K562 (cell line): ENCODE data around the gene CPNE8. TPM values are rescaled to one million over a fixed set of nuclear protein-coding genes. Genes with fewer than 3 reads are reported as not detected.

Experiments
- ATAC-seq: fragments of 200-7000 bp; cut with Tn5 transposase; 3 replicates; pipeline ENCODE4 v1.9.1; 2020; ENCODE audit warnings: moderate library complexity
- BruUV-seq: library from RNA; stranded (reverse); fragments of 400-500 nt; replicated peaks from 2 replicates; lab custom pipeline; 2021; lab: Mats Ljungman, UMichigan
- CTCF ChIA-PET: fragments of 300-600 bp; formaldehyde crosslinking; extraction: SDS; loops from one replicate; lab custom pipeline; 2021; ENCODE audit warnings: low intra/inter-chr PET ratio; lab: Yijun Ruan, JAX
- POLR2A ChIA-PET: fragments of 300-600, 350-650 bp; sonication (Branson Sonifier 250); formaldehyde crosslinking; extraction: SDS; loops from one replicate; lab custom pipeline; 2021; ENCODE audit warnings: antibody characterized with exemption, inconsistent platforms; lab: Yijun Ruan, JAX
- DNase-seq, 4 experiments: peaks; one replicate each; pipeline versions ENCODE4 v3.0.0 to v3.0.0-alpha.2; 2011 to 2018; ENCODE audit warnings: low spot score in 3 of 4, mixed read lengths in 3 of 4; ENCODE audit errors: extremely low read depth in 1 of 4
- FAIRE-seq: peaks from 2 replicates; lab custom pipeline; 2011; peaks lifted over from hg19 to GRCh38; lab: Jason Lieb, UNC
- H2AFZ ChIP-seq: 2 replicates; pipeline ENCODE4 v1.6.0; 2011; ENCODE audit warnings: low read depth, low read length, control low read depth, inconsistent platforms
- H3K27ac ChIP-seq: fragments of 200-600 bp; 3 replicates; pipeline ENCODE4 v1.8.0; 2011; ENCODE audit warnings: low read depth, mild to moderate bottlenecking, control low read depth, inconsistent platforms, low read length, moderate library complexity, mixed read lengths; ENCODE audit errors: extremely low read depth
- H3K27me3 ChIP-seq, 2 experiments: fragments of 300-600 bp in 1 of 2; 2 replicates in 1 of 2; 3 replicates in 1 of 2; pipeline versions ENCODE4 v1.6.0 to v1.8.0; 2011; ENCODE audit warnings: inconsistent platforms in 2 of 2, low read length in 2 of 2, mild to moderate bottlenecking in 1 of 2, mixed read lengths in 1 of 2, moderate library complexity in 1 of 2; ENCODE audit not compliant: control insufficient read depth in 2 of 2, insufficient read depth in 2 of 2
- H3K36me3 ChIP-seq: fragments of 300-600 bp; 3 replicates; pipeline ENCODE4 v1.8.0; 2011; ENCODE audit warnings: mild to moderate bottlenecking, low read length, inconsistent platforms; ENCODE audit not compliant: control insufficient read depth, insufficient read depth
- H3K4me1 ChIP-seq, 2 experiments: fragments of 200-600 bp in 1 of 2; replicated peaks in 1 of 2; 2 replicates in 1 of 2; 3 replicates in 1 of 2; pipeline versions ENCODE4 v1.5.1 to v1.8.0; 2011; ENCODE audit warnings: inconsistent platforms in 2 of 2, low read length in 2 of 2, mild to moderate bottlenecking in 1 of 2, mixed read lengths in 1 of 2, moderate library complexity in 1 of 2; ENCODE audit not compliant: control insufficient read depth in 2 of 2, insufficient read depth in 2 of 2
- H3K4me2 ChIP-seq: 2 replicates; pipeline ENCODE4 v1.6.1; 2011; ENCODE audit warnings: low read length, control low read depth, inconsistent platforms, mixed read lengths; ENCODE audit not compliant: insufficient read depth
- H3K4me3 ChIP-seq: fragments of 200-600 bp; sonication (generic), shearing (Covaris generic); 2 replicates; pipeline ENCODE4 v1.5.1; 2016; ENCODE audit warnings: control low read depth, inconsistent platforms
- H3K79me2 ChIP-seq: fragments of 200-600 bp; 3 replicates; pipeline ENCODE4 v1.8.0; 2011; ENCODE audit warnings: low read length, inconsistent platforms; ENCODE audit not compliant: control insufficient read depth, insufficient read depth
- H3K9ac ChIP-seq, 2 experiments: 2 replicates each; pipeline versions ENCODE4 v1.6.0 to v1.6.1; 2011; ENCODE audit warnings: low read depth in 2 of 2, low read length in 2 of 2, control low read depth in 1 of 2, inconsistent platforms in 1 of 2, mild to moderate bottlenecking in 1 of 2, mixed read lengths in 1 of 2; ENCODE audit not compliant: insufficient read depth in 1 of 2
- H3K9me1 ChIP-seq: one replicate; pipeline ENCODE4 v1.6.0; 2011; ENCODE audit warnings: inconsistent platforms, mild to moderate bottlenecking, low read length, moderate library complexity; ENCODE audit not compliant: control insufficient read depth, insufficient read depth
- H3K9me3 ChIP-seq: replicated peaks from 2 replicates; pipeline ENCODE4 v1.5.1; 2011; ENCODE audit warnings: low read depth, low read length, inconsistent platforms; ENCODE audit not compliant: control insufficient read depth, insufficient read depth
- H4K20me1 ChIP-seq: replicated peaks from 2 replicates; pipeline ENCODE4 v1.6.1; 2011; ENCODE audit warnings: low read length, inconsistent platforms, mixed read lengths; ENCODE audit not compliant: control insufficient read depth, insufficient read depth
- FIP1L1 ChIP-seq: fragments of 200-400 bp; formaldehyde crosslinking; IDR thresholded peaks from 2 replicates; pipeline ENCODE4 v1.6.1; 2018; ENCODE audit warnings: mild to moderate bottlenecking, low read depth, low read length; ENCODE audit not compliant: poor library complexity, severe bottlenecking
- RAD21 ChIP-seq, 2 experiments: fragments of 250-450 bp in 1 of 2; fragments of 450-650 bp in 1 of 2; sonication (Bioruptor Pico) in 1 of 2; formaldehyde crosslinking in 1 of 2; IDR thresholded peaks in 1 of 2; conservative IDR thresholded peaks in 1 of 2; 2 replicates each; pipeline versions ENCODE4 v1.4.0 to v1.8.0; 2020 to 2022; ENCODE audit warnings: mild to moderate bottlenecking in 2 of 2, moderate library complexity in 1 of 2
- TBP ChIP-seq: optimal IDR thresholded peaks from 2 replicates; pipeline ENCODE3; 2011; ENCODE audit warnings: low read depth, low read length, improper control_type of control experiment
- YY1 ChIP-seq, 3 experiments: IDR thresholded peaks; 2 replicates each; pipeline ENCODE4 v1.6.1; 2011; ENCODE audit warnings: low read length in 2 of 3, mild to moderate bottlenecking in 2 of 3, moderate library complexity in 2 of 3, borderline replicate concordance in 1 of 3, control low read depth in 1 of 3, low read depth in 1 of 3; ENCODE audit not compliant: insufficient read depth in 3 of 3, insufficient replicate concordance in 2 of 3, control insufficient read depth in 1 of 3, insufficient read length in 1 of 3; ENCODE audit errors: extremely low read depth in 1 of 3
- ZBTB43 ChIP-seq: sonication (generic); formaldehyde crosslinking; IDR thresholded peaks from 2 replicates; pipeline ENCODE4 v1.8.0; 2023; ENCODE audit warnings: mild to moderate bottlenecking, missing genetic modification reagents
- ZNF311 ChIP-seq: fragments of 250-450 bp; sonication (Bioruptor Pico); IDR thresholded peaks from 2 replicates; pipeline ENCODE4 v1.4.0; 2020; ENCODE audit warnings: mild to moderate bottlenecking, moderate library complexity
- in situ Hi-C: fragments of 300-500 bp; cut with MboI; formaldehyde crosslinking; loops from 4 replicates; pipeline ENCODE4 v1.15.0; 2018; ENCODE audit warnings: inconsistent platforms, mixed read lengths
- intact Hi-C: fragments of 100-400 bp; cut with micrococcal nuclease; formaldehyde crosslinking; loops from 2 replicates; pipeline ENCODE4 v1.14.2; 2022
- polyA plus RNA-seq, 8 experiments: library from polyadenylated mRNA; depleted of rRNA in 4 of 8; stranded (reverse) in 5 of 8; unstranded in 3 of 8; fragments of >200 nt; fragmentation: Nextera tagmentation in 2 of 8; fragmentation: Illumina TruSeq in 1 of 8; extraction: Ambion mirVana in 2 of 8; extraction: Trizol in 1 of 8; gene quantifications; 2 replicates each; pipeline versions ENCODE4 v1.2.1 to v1.2.3, GENCODE V29; 2011 to 2014; ENCODE audit warnings: inconsistent platforms in 1 of 8, missing spikeins in 1 of 8
- total RNA-seq, 7 experiments: library from RNA; depleted of rRNA in 6 of 7; stranded (reverse); fragments of >200 nt in 6 of 7; fragmentation: Illumina TruSeq in 2 of 7; extraction: Trizol in 2 of 7; gene quantifications; 2 replicates each; pipeline versions ENCODE4 v1.2.1 to v1.2.3, GENCODE V29; 2011 to 2021; ENCODE audit warnings: low replicate concordance in 1 of 7
- TF ChIP-seq, protein P1 (sequence below), 2 experiments: fragments of 450-650 bp; formaldehyde crosslinking in 1 of 2; IDR thresholded peaks; 2 replicates each; pipeline versions ENCODE4 v1.4.0 to v1.6.1; 2014 to 2020; ENCODE audit warnings: mild to moderate bottlenecking in 2 of 2, borderline replicate concordance in 1 of 2, low read depth in 1 of 2

Gene CPNE8
- total and polyA plus RNA-seq, 9 of the 15 experiments (the other 6 are each of a cell fraction or from before 2014, with no cell fraction given): 2.4 to 7.0 (median 4.2) TPM

- TF ChIP-seq FIP1L1: no peak
- TF ChIP-seq TBP: no peak
- no peak for TF ChIP-seq YY1 (IDR thresholded peaks at IDR 0.05; ENCODE audit: borderline replicate concordance in 1 of 3, control insufficient read depth in 1 of 3, extremely low read depth in 1 of 3, insufficient read depth in 3 of 3, insufficient read length in 1 of 3, insufficient replicate concordance in 2 of 3, low read depth in 1 of 3, low read length in 2 of 3)
These were observed 239.0 kb downstream of the CPNE8 start (continued) for GRCh38 chr12:38666425-38666824.

- POLR2A ChIA-PET: no interaction called here
- BruUV-seq: no TSS peak
- TF ChIP-seq ZBTB43 (CRISPR knock-in tag) (no peak), RAD21 (CRISPR knock-in tag; conservative IDR thresholded peaks at IDR 0.05 in 1 of 2, IDR thresholded peaks at IDR 0.05 in 1 of 2) (peak in 1 of 2 experiments; percentile 31; a peak in 1 of 4 replicates), ZNF311 (no peak)
- TF ChIP-seq, protein P1, sequence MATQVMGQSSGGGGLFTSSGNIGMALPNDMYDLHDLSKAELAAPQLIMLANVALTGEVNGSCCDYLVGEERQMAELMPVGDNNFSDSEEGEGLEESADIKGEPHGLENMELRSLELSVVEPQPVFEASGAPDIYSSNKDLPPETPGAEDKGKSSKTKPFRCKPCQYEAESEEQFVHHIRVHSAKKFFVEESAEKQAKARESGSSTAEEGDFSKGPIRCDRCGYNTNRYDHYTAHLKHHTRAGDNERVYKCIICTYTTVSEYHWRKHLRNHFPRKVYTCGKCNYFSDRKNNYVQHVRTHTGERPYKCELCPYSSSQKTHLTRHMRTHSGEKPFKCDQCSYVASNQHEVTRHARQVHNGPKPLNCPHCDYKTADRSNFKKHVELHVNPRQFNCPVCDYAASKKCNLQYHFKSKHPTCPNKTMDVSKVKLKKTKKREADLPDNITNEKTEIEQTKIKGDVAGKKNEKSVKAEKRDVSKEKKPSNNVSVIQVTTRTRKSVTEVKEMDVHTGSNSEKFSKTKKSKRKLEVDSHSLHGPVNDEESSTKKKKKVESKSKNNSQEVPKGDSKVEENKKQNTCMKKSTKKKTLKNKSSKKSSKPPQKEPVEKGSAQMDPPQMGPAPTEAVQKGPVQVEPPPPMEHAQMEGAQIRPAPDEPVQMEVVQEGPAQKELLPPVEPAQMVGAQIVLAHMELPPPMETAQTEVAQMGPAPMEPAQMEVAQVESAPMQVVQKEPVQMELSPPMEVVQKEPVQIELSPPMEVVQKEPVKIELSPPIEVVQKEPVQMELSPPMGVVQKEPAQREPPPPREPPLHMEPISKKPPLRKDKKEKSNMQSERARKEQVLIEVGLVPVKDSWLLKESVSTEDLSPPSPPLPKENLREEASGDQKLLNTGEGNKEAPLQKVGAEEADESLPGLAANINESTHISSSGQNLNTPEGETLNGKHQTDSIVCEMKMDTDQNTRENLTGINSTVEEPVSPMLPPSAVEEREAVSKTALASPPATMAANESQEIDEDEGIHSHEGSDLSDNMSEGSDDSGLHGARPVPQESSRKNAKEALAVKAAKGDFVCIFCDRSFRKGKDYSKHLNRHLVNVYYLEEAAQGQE (IDR thresholded peaks at IDR 0.05; ENCODE audit: borderline replicate concordance): no peak
- TF ChIP-seq, protein P1 (CRISPR knock-in tag; IDR thresholded peaks at IDR 0.05; ENCODE audit: low read depth): no peak
These were observed 240.6 kb downstream of the CPNE8 start for GRCh38 chr12:38664661-38665269.

More at GRCh38 chr12:38664661-38665269, 240.6 kb downstream of the CPNE8 start:
- peak in 1 of 4 experiments; percentile 25 for DNase-seq
- CTCF ChIA-PET: no interaction called here
- peak; percentile 71 for FAIRE-seq
- Histone ChIP-seq H3K9me3 (no peaks in the 10 kb centered on the region), H3K4me2 (no peak overlapping the region), H3K9me1 (no peaks in the 10 kb centered on the region), H2AFZ (no peak overlapping the region), H3K4me3 (no peak overlapping the region), H4K20me1 (no peaks in the 10 kb centered on the region), H3K4me1 (no peaks in the 10 kb centered on the region), H3K36me3 (no peaks in the 10 kb centered on the region), H3K79me2 (no peaks in the 10 kb centered on the region), H3K27ac (no peak overlapping the region), H3K27me3 (no peaks in the 10 kb centered on the region), H3K9ac (no peak overlapping the region)
- in situ Hi-C loops: no loop called here
- intact Hi-C loops: no loop called here
- peak; percentile 74 for ATAC-seq
